ENCODE results near the gene TP53RK. TPM values are rescaled to one million over a fixed set of nuclear protein-coding genes. Genes with fewer than 3 reads are reported as not detected.

The TP53RK gene
- total and polyA plus RNA-seq, 2 of the 13 experiments (the other 11 are each of a cell fraction or from before 2014, with no cell fraction given) = 12.9 to 25.5 TPM

DNA sequence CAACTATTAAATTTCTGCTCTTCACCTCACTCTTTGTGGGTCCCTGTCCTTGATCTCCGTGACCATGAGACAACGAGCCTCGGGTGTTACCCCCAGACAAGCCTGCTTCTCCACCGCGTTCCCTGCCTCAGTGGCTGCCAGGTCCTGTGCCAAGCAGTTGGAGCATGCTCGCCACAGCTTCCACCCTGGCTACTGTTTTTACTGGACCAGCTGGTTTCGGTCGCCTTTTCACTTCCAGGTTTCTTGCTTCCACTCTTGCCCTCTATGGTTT lies 5.6 kb downstream of the TP53RK start (continued):
- no peak for TF ChIP-seq FOXO4 (CRISPR knock-in tag; conservative IDR thresholded peaks at IDR 0.05)

- no peak for FAIRE-seq
- POLR2A ChIA-PET = interaction anchor here (1.6 to 5.0 kb wide), 3 partner anchors 33 to 160 kb away, joined by 3 to 27 read pairs (median 7); no protein-coding TSS in a partner anchor
- in situ Hi-C loops (cut with HindIII; ENCODE audit: extremely low pct_ligation_motif_present, low pct_unique_long_range_greater_than_20kb) = loop anchor here (5.0 kb wide), 3 partner anchors 36 to 161 kb away; no protein-coding TSS in a partner anchor
Measured at GRCh38 chr20:46683011-46683667, 6.1 kb downstream of the TP53RK start.

More at GRCh38 chr20:46683011-46683667, 6.1 kb downstream of the TP53RK start:
- Histone ChIP-seq H3K4me1 (ENCODE audit: insufficient read depth, low read length) (peaks cover 88% of the 10 kb centered on the region), H3K27ac (ENCODE audit: extremely low read length, insufficient read depth, low read length) (no peak overlapping the region), H3K27me3 (ENCODE audit: control insufficient read depth in 1 of 2, insufficient read depth in 2 of 2, low read length in 2 of 2) (no peaks in the 10 kb centered on the region), H3K9me3 (ENCODE audit: low read length) (no peaks in the 10 kb centered on the region), H3K4me2 (ENCODE audit: low read depth, low read length) (no peak overlapping the region), H3K9ac (ENCODE audit: insufficient read depth, low read depth, low read length) (no peak overlapping the region), H3K36me3 (replicated peaks in 1 of 2; ENCODE audit: control insufficient read depth in 1 of 2, insufficient read depth in 2 of 2, low read length in 2 of 2) (peaks cover 3 to 10% of the 10 kb centered on the region in 2 experiments; a peak in 3 of 5 replicates), H4K20me1 (ENCODE audit: insufficient read depth, low read length) (no peaks in the 10 kb centered on the region), H3K4me3 (replicated peaks in 1 of 3; ENCODE audit: insufficient read depth in 1 of 3, low read depth in 2 of 3, low read length in 3 of 3) (no peak overlapping the region), H2AFZ (ENCODE audit: low read length) (no peak overlapping the region), H3K79me2 (ENCODE audit: insufficient read depth, low read length) (peaks cover 30% of the 10 kb centered on the region)
- 92% methylated on average over 12 of the region's 12 CpGs for WGBS (ENCODE audit: low lambda C conversion rate)
- TF ChIP-seq RBM22 (optimal IDR thresholded peaks at IDR 0.05; ENCODE audit: low read length) = peak; percentile 3
- 0 out of 2 replicates have a peak, but pooled peaks have one; percentile 36 for TF ChIP-seq THYN1 (CRISPR knock-in tag; IDR thresholded peaks at IDR 0.05; ENCODE audit: borderline replicate concordance, low read depth)
- TF ChIP-seq, protein P1, sequence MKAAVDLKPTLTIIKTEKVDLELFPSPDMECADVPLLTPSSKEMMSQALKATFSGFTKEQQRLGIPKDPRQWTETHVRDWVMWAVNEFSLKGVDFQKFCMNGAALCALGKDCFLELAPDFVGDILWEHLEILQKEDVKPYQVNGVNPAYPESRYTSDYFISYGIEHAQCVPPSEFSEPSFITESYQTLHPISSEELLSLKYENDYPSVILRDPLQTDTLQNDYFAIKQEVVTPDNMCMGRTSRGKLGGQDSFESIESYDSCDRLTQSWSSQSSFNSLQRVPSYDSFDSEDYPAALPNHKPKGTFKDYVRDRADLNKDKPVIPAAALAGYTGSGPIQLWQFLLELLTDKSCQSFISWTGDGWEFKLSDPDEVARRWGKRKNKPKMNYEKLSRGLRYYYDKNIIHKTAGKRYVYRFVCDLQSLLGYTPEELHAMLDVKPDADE (CRISPR knock-in tag; IDR thresholded peaks at IDR 0.05) = 0 out of 2 replicates have a peak, but pooled peaks have one; percentile 35
- TF ChIP-seq DPF2 (CRISPR knock-in tag; IDR thresholded peaks at IDR 0.05; ENCODE audit: borderline replicate concordance, low read depth) = no peak
- CTCF ChIA-PET (ENCODE audit: low intra/inter-chr PET ratio, low total read pairs) = no interaction called here
- BruUV-seq (replicated peaks) = no TSS peak
- intact Hi-C loops (cut with micrococcal nuclease; ENCODE audit: unreplicated experiment) = no loop called here
- DNase-seq (ENCODE audit: low spot score) (no peak), ATAC-seq (no peak)

All from HepG2 (cell line).